HG03565 (cell line): ENCODE data around the gene OR6Y1.

ENCODE experiments used
- ATAC-seq: cut with Tn5 transposase; IDR thresholded peaks from one replicate; pipeline ENCODE4 v1.9.1; 2021; ENCODE audit warnings: mild to moderate bottlenecking, moderate library complexity; ENCODE audit not compliant: unreplicated experiment

OR6Y1 gene

DNA sequence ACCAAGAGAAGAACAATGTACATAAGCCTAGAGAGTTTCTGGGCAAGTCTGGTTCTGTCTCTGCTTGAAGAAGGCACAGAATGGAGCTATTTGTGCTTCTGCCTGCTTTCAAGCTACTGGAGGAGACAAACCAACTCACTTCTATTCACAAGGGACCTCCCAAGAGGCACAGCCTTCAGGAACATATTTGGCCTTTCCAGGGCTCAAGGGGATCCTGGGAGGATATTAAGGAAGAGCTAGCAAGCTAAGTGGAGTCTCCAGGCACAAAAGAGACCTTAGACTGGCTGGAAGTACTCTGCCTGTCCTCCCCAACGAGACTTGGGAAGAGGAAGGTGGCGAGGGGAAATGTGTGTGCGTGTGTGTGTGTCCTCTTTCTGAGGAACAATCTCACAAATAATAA lies at the start of gene OR6Y1:
Gene OR6Y1 (minus strand): TSS at position 54 of the 400 bp plus-strand sequence. CDS start 6,300 bp downstream, outside the sequence.
- ATAC-seq, result no peak

DNA sequence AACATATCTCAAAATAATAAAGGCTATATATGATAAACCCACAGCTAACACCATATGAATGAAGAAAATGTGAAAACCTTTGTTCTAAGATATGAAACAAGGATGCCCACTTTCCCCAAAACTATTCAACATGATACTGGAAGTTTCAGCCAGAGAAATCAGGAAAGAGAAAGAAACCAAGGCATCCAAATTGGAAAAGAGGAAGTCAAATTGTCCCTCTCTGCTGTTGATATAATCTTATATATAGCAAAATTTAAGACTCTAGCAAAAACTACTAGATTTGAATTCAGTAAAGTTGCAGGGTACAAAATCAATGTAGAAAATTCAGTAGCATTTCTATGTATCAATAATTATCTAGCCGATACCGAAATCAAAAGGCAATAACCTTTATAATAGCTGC lies 46.5 kb upstream of the OR6Y1 start:
- ATAC-seq, result no peak

DNA sequence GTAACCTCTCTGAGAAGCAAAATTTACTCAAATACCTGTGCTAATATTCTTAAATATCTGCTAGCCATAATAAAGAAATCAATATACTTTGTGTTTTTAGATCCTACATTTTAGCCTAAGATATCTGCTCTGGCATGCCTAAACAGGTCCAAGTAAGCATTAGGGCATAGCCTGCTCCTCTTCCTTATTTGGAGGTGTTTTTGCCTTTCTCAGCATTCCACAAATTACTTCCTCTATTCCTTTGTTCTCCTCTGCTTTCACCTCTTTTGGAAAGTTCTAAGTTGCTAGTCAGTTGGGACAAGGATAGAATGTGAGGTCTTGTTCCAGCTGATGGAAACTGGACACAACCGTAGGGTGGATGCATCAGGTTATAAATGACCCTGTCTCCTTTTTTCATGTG lies 32.7 kb upstream of the OR6Y1 start:
- no peak for ATAC-seq

- no peak for ATAC-seq
These were observed 29.8 kb upstream of the OR6Y1 start for GRCh38 chr1:158583962-158584361.

- no peak for ATAC-seq
These were observed 25.5 kb upstream of the OR6Y1 start, which contains the start of gene OR10X1 for GRCh38 chr1:158579733-158580132. Gene OR10X1 (minus strand): TSS chr1:158579899. CDS start chr1:158579899, 0 bp downstream.

DNA sequence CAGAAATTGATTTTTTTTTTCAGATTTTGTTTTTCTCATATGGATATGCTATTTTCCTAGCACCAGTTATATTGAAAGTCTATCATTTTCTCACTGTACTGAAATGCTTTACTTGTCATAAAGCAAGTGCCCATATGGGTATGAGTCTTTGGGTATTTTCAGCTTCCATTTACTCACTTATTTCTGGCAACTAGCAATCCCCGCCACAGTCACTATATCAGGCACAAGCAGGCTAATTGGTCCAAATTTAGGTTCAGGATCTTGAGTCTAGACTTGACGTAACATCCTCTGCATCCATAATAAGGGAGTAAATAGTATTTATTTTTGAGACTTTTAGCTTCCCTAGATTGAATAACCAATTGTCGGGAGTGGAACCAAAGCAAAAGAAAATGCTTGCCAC lies 23.4 kb upstream of the OR6Y1 start:
- ATAC-seq, result no peak

DNA sequence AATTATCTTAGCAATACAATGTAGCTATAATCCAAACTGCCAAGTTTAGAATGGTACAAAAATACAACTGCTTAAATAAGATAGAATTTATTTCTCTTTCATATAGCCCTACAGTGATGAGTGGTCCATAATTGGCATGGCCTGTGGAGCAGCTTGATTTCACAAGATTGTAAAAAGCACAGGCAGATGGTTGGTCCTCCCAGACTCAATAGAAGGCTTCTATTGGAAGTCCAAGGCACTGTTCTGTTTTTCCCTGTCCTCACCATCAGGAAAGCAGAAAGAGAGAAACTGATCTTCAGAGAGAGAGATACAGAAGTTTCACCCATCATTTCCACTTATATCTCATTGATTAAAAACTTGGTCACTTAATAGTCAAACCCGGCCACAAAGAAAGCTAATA lies 18.0 kb upstream of the OR6Y1 start:
- ATAC-seq, result no peak

- ATAC-seq, result no peak
These were observed 16.3 kb upstream of the OR6Y1 start, which contains the start of gene OR6P1 for GRCh38 chr1:158570480-158570879. Gene OR6P1 (minus strand): TSS chr1:158570580. CDS start chr1:158563604, 6,976 bp downstream.

- ATAC-seq, result no peak
These were observed 10.4 kb upstream of the OR6Y1 start for GRCh38 chr1:158564608-158565007.

DNA sequence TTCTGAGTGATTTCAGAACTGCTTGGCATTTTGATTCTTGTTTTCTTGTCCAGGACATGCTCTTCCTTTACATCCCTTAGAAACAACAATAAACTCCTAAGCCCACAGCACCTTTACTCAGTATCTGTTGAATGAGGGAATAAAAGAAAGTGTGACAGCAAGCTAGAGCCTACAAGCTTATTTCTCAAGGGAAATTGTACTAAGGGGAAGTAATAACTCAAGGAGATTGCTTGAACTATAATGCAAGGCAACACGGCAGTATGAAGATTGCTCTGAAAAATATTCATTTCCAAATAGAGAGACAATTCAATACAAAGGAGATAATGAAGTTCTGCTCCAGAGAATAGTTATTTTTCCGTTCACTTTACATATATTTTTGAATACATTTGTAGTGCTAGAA lies 9.6 kb upstream of the OR6Y1 start:
- no peak for ATAC-seq

- ATAC-seq, result no peak
These were observed 5.5 kb upstream of the OR6Y1 start for GRCh38 chr1:158559696-158560095.

GRCh38 chr1:158552296-158552695 lies 1.9 kb downstream of the OR6Y1 start:
- ATAC-seq, result no peak

GRCh38 chr1:158547533-158547932 lies 6.7 kb downstream of the OR6Y1 start:
- ATAC-seq, result no peak

GRCh38 chr1:158537609-158538008 lies 16.6 kb downstream of the OR6Y1 start:
- no peak for ATAC-seq

- no peak for ATAC-seq
These were observed 19.7 kb downstream of the OR6Y1 start for GRCh38 chr1:158534496-158534895.

- ATAC-seq, result no peak
These were observed 26.9 kb downstream of the OR6Y1 start for GRCh38 chr1:158527190-158527815.

GRCh38 chr1:158521666-158522058 lies 32.5 kb downstream of the OR6Y1 start:
- no peak for ATAC-seq

- ATAC-seq, result no peak
These were observed 33.1 kb downstream of the OR6Y1 start for GRCh38 chr1:158520955-158521665.

GRCh38 chr1:158520021-158520420 lies 34.2 kb downstream of the OR6Y1 start:
- ATAC-seq, result no peak

DNA sequence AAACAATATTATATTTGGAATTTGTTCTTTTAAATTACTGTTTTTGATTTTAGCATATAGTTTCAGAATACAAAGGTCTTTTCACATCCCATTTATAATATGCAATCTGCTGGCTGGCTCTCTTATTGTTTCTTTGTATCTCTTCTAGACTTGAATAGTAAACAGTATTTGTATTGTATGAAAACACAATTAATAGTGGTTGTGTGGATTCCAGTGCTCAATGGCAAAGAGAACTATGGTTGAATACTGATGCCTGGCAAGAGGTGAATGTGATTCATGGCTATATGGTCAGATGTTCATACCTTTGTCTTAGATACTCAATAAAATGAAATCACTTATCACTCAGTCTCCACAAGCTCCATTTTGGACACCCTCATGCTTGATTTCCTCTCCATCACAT lies 37.2 kb downstream of the OR6Y1 start:
- no peak for ATAC-seq

DNA sequence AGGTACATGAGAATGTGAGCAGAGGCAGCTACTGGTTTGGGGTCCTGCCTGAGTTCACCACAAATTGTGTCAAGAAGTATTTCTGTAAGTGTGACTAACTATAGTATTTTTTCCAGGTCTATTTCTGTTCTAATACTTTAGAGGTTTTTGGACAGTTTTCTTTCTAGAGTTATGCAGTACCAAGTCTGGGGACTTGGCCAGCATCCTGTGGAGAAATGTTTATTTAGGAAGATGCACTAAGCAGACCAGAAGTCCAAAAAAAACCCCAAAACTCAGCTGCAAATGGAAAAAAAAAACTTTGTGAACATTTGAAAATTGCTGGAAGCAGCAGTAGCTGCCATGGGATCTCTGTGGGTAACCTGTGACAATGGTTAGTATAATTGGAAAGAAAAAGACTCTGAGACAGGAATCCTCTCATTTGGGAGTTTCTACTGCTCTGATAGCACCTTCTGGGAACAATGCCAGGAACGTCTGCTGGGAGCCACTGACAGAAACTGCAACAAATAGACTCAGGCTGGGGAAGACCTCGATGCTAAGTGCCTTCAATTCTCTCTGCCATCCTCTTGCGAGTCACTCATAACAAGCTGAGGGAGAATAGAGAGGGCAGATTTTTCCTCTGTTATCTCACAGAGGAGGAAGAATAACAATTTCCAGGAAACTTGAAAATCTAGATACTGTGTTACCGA lies 44.6 kb downstream of the OR6Y1 start:
- ATAC-seq, result no peak

DNA sequence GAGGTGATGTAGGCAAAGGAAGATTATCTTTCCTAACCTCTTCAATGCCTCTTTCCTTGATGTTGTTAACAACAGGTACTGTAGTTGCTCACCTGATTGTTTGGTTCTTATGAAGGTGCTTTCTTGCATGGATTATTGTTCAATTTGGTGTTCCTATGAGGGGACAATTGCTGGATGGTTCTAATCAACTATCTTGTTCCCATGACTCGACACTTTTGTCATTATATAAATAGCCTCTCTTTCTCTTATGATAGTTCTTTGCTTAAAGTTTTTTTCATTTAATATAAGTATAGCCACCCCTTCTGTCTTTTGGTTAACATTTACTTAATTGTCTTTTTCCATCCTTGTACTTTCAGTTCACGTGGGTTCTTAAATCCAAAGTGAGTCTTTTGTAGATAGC lies 46.7 kb downstream of the OR6Y1 start:
- ATAC-seq, result no peak
